Measurements from ENCODE around the gene DNAJC25. TPM values are rescaled to one million over a fixed set of nuclear protein-coding genes. Genes with fewer than 3 reads are reported as not detected.

Gene DNAJC25
- total and polyA plus RNA-seq, 2 of the 13 experiments (the other 11 are each of a cell fraction or from before 2014, with no cell fraction given) = 5.7 to 10.2 TPM

DNA sequence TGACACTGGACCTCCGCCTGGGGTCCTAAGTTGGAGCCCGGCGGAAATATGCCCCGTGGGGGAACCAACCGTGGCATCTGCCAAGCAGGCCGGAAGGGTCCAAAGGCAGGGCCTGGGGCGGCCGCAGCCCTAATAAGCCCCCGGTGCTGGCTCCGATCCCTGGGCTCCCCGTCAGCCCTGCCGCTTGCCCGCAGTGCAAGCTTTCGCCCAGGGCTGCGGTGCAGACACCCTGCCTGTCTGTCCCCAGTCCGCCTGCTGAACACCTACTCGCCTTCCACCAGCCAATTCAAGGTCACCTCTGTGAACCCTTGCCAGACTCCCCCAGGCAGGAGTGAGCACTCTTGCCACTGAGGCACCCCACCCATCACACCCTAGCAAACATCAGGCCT, 31.2 kb upstream of the DNAJC25 start:
- TF ChIP-seq ZNF644 (CRISPR knock-in tag; IDR thresholded peaks at IDR 0.05; ENCODE audit: low read depth) = no peak
- 0 out of 2 replicates have a peak, but pooled peaks have one; percentile 39 for TF ChIP-seq ZBTB38 (CRISPR knock-in tag; IDR thresholded peaks at IDR 0.05)
- TF ChIP-seq MEF2D (CRISPR knock-in tag; IDR thresholded peaks at IDR 0.05) = no peak
- TF ChIP-seq HNRNPL (IDR thresholded peaks at IDR 0.05; ENCODE audit: low read depth, low read length) = 0 out of 2 replicates have a peak, but pooled peaks have one; percentile 50
- 0 out of 2 replicates have a peak, but pooled peaks have one; percentile 15 for TF ChIP-seq MYC (CRISPR knock-in tag; IDR thresholded peaks at IDR 0.05; ENCODE audit: borderline replicate concordance)
- TF ChIP-seq SNAPC5 (CRISPR knock-in tag; IDR thresholded peaks at IDR 0.05; ENCODE audit: borderline replicate concordance) = no peak
- peak; percentile 26; the same call in 1 of the 2 replicates for TF ChIP-seq ZC3H4 (CRISPR knock-in tag; IDR thresholded peaks at IDR 0.05; ENCODE audit: borderline replicate concordance)
- DNase-seq (ENCODE audit: low spot score) (no peak), ATAC-seq (no peak), FAIRE-seq (no peak)
- H3K27ac ChIP-seq (ENCODE audit: extremely low read length, insufficient read depth, low read length) = no peak overlapping the region
- H3K79me2 ChIP-seq (ENCODE audit: insufficient read depth, low read length) = no peaks in the 10 kb centered on the region
- peaks cover 58% of the 10 kb centered on the region for H3K4me1 ChIP-seq (ENCODE audit: insufficient read depth, low read length)
- H3K9me3 ChIP-seq (ENCODE audit: low read length) = no peaks in the 10 kb centered on the region
- no peaks in the 10 kb centered on the region for H4K20me1 ChIP-seq (ENCODE audit: insufficient read depth, low read length)
- no TSS peak for BruUV-seq (replicated peaks)
- intact Hi-C loops (cut with micrococcal nuclease; ENCODE audit: unreplicated experiment) = loop anchor here (2.0 kb wide), 3 partner anchors 13 to 75 kb away; partner anchors contain the start of gene ZNF483
- H3K4me2 ChIP-seq (ENCODE audit: low read depth, low read length) = peak overlapping the region; percentile 92; the same call in 1 of the 2 replicates
- no peak overlapping the region for H3K4me3 ChIP-seq (replicated peaks in 1 of 3; ENCODE audit: insufficient read depth in 1 of 3, low read depth in 2 of 3, low read length in 3 of 3)
- in situ Hi-C loops (cut with HindIII; ENCODE audit: extremely low pct_ligation_motif_present, low pct_unique_long_range_greater_than_20kb) = loop anchor here (10.0 kb wide), 1 partner anchor 95 kb away; no protein-coding TSS in a partner anchor
- no peak overlapping the region for H2AFZ ChIP-seq (ENCODE audit: low read length)
- ChIA-PET CTCF (ENCODE audit: low intra/inter-chr PET ratio, low total read pairs) (no interaction called here), POLR2A (interaction anchor here (1.6 kb wide), 1 partner anchor 31 kb away, joined by 3 read pairs; the partner anchor contains the start of gene DNAJC25)
- H3K36me3 ChIP-seq (replicated peaks in 1 of 2; ENCODE audit: control insufficient read depth in 1 of 2, insufficient read depth in 2 of 2, low read length in 2 of 2) = no peaks in the 10 kb centered on the region
- WGBS (ENCODE audit: low lambda C conversion rate) = 97% methylated on average over 6 of the region's 17 CpGs
- H3K9ac ChIP-seq (ENCODE audit: insufficient read depth, low read depth, low read length) = no peak overlapping the region
- H3K27me3 ChIP-seq (ENCODE audit: control insufficient read depth in 1 of 2, insufficient read depth in 2 of 2, low read length in 2 of 2) = no peaks in the 10 kb centered on the region

Data from HepG2 (cell line).